Measurements from ENCODE around the gene IGSF21. TPM values are rescaled to one million over a fixed set of nuclear protein-coding genes. Genes with fewer than 3 reads are reported as not detected.

The IGSF21 gene
- polyA plus RNA-seq, 1 donor (not counting 4 experiments of a cell fraction or from before 2014, with no cell fraction given), result not detected

DNA sequence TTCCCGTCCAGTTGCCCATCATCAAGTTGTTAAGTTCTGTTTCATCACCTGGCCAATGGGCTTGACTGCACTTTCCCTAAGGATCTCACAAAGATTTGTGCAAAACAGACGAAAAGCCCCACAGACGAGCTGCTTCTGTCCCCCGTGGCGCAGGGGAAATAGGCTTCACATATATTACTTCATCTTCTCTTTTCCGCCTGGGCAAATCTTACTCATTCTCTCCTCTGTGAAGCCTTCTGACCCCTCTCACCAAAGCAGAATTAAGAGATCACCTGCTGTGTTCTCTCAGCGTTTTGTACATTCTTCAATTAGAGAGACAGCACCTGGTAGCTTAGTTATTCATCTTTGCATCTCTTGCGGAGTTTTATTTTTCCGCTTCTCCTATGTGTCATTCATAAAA lies 129.8 kb downstream of the IGSF21 start:
- no peak for DNase-seq (ENCODE audit: low read depth, low spot score)
- Histone ChIP-seq H3K9me3 (ENCODE audit: control insufficient read depth, low read depth, low read length) (no peaks in the 10 kb centered on the region), H3K27ac (ENCODE audit: control insufficient read depth, insufficient read depth, low read length) (no peak overlapping the region), H3K4me2 (ENCODE audit: control insufficient read depth, extremely low read depth, insufficient read depth, low read depth, low read length) (no peak overlapping the region), H3K36me3 (ENCODE audit: control insufficient read depth in 2 of 2, extremely low read depth in 1 of 2, insufficient read depth in 2 of 2, low read length in 2 of 2) (no peaks in the 10 kb centered on the region), H3K9me1 (ENCODE audit: control insufficient read depth, extremely low read depth, insufficient read depth, low read length) (no peaks in the 10 kb centered on the region), H3K27me3 (ENCODE audit: control insufficient read depth, extremely low read depth, insufficient read depth, low read length) (no peaks in the 10 kb centered on the region), H3K4me1 (ENCODE audit: control insufficient read depth, extremely low read depth, insufficient read depth, low read length) (no peaks in the 10 kb centered on the region), H4K20me1 (ENCODE audit: control insufficient read depth, extremely low read depth, insufficient read depth, low read length) (no peaks in the 10 kb centered on the region), H3K4me3 (ENCODE audit: control insufficient read depth in 2 of 3, extremely low read depth in 1 of 3, insufficient read depth in 2 of 3, low read depth in 1 of 3, low read length in 3 of 3) (no peak overlapping the region), H3K9ac (ENCODE audit: control insufficient read depth, extremely low read depth, insufficient read depth, low read length) (no peak overlapping the region), H3K79me2 (ENCODE audit: control insufficient read depth, insufficient read depth, low read length) (no peaks in the 10 kb centered on the region), H2AFZ (ENCODE audit: control insufficient read depth, low read length) (no peak overlapping the region)
- no peak for FAIRE-seq
- TF ChIP-seq CTCF (optimal IDR thresholded peaks at IDR 0.05 in 1 of 3, IDR thresholded peaks at IDR 0.05 in 1 of 3, conservative IDR thresholded peaks at IDR 0.05 in 1 of 3; ENCODE audit: extremely low read depth in 1 of 3, insufficient read depth in 2 of 3, low read length in 3 of 3) (no peak), EZH2 (IDR thresholded peaks at IDR 0.05; ENCODE audit: low read length) (no peak)
- dilution Hi-C loops (cut with MboI; ENCODE audit: extremely low pct_ligation_motif_present, low sequenced_read_pairs), result no loop called here

DNA sequence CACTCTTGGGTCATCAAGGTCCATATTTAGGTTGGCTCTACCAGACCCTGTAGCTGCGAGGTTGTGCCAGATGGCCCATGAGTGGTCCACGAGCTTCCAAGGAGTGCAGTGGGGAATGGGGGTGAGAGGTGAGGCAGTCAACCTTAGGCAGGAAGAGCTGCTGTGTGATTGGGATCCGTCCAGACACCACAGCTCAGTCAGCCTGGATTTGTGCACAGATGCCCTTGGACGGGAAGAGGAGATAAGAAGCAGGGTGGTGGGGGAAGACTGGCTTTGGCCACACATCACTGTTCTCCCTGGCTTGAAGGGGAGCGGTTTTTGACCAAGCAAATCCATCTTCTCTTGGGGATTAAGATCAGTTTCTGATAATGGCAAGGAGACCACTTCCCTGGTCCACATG lies 130.6 kb downstream of the IGSF21 start:
- Histone ChIP-seq H3K27ac (ENCODE audit: control insufficient read depth, insufficient read depth, low read length) (no peak overlapping the region), H2AFZ (ENCODE audit: control insufficient read depth, low read length) (no peak overlapping the region), H3K9ac (ENCODE audit: control insufficient read depth, extremely low read depth, insufficient read depth, low read length) (no peak overlapping the region), H3K4me1 (ENCODE audit: control insufficient read depth, extremely low read depth, insufficient read depth, low read length) (no peaks in the 10 kb centered on the region), H3K79me2 (ENCODE audit: control insufficient read depth, insufficient read depth, low read length) (no peaks in the 10 kb centered on the region), H3K27me3 (ENCODE audit: control insufficient read depth, extremely low read depth, insufficient read depth, low read length) (no peaks in the 10 kb centered on the region), H3K4me2 (ENCODE audit: control insufficient read depth, extremely low read depth, insufficient read depth, low read depth, low read length) (no peak overlapping the region), H3K4me3 (ENCODE audit: control insufficient read depth in 2 of 3, extremely low read depth in 1 of 3, insufficient read depth in 2 of 3, low read depth in 1 of 3, low read length in 3 of 3) (no peak overlapping the region), H3K36me3 (ENCODE audit: control insufficient read depth in 2 of 2, extremely low read depth in 1 of 2, insufficient read depth in 2 of 2, low read length in 2 of 2) (no peaks in the 10 kb centered on the region), H3K9me3 (ENCODE audit: control insufficient read depth, low read depth, low read length) (no peaks in the 10 kb centered on the region), H4K20me1 (ENCODE audit: control insufficient read depth, extremely low read depth, insufficient read depth, low read length) (no peaks in the 10 kb centered on the region), H3K9me1 (ENCODE audit: control insufficient read depth, extremely low read depth, insufficient read depth, low read length) (no peaks in the 10 kb centered on the region)
- DNase-seq (ENCODE audit: low read depth, low spot score) (no peak), FAIRE-seq (no peak)
- dilution Hi-C loops (cut with MboI; ENCODE audit: extremely low pct_ligation_motif_present, low sequenced_read_pairs), result no loop called here
- TF ChIP-seq CTCF (optimal IDR thresholded peaks at IDR 0.05 in 1 of 3, IDR thresholded peaks at IDR 0.05 in 1 of 3, conservative IDR thresholded peaks at IDR 0.05 in 1 of 3; ENCODE audit: extremely low read depth in 1 of 3, insufficient read depth in 2 of 3, low read length in 3 of 3) (no peak), EZH2 (IDR thresholded peaks at IDR 0.05; ENCODE audit: low read length) (no peak)

Data from keratinocyte (primary cell).